HEK293 (cell line): ENCODE data around the gene NOC2L.

Source experiments
- KLF1 ChIP-seq: fragments of 450-650 bp; formaldehyde crosslinking; IDR thresholded peaks from 2 replicates; pipeline ENCODE4 v1.5.1; 2016; ENCODE audit warnings: missing biosample characterization, missing genetic modification characterization
- YY1 ChIP-seq: fragments of 450-650 bp; formaldehyde crosslinking; IDR thresholded peaks from 2 replicates; pipeline ENCODE4 v1.5.1; 2018; ENCODE audit warnings: missing biosample characterization, missing genetic modification characterization
- YY2 ChIP-seq: fragments of 450-650 bp; formaldehyde crosslinking; IDR thresholded peaks from 2 replicates; pipeline ENCODE4 v1.5.1; 2016; ENCODE audit warnings: missing biosample characterization, missing genetic modification characterization
- ZNF302 ChIP-seq: fragments of 450-650 bp; formaldehyde crosslinking; IDR thresholded peaks from 2 replicates; pipeline ENCODE4 v1.5.1; 2016; ENCODE audit warnings: missing biosample characterization, missing genetic modification characterization, low read depth
- ZNF777 ChIP-seq: fragments of 450-650 bp; formaldehyde crosslinking; IDR thresholded peaks from 2 replicates; pipeline ENCODE4 v1.5.1; 2017; ENCODE audit warnings: missing biosample characterization, missing genetic modification characterization, borderline replicate concordance

- peak; percentile 49; the same call in 1 of the 2 replicates for TF ChIP-seq KLF1 (tag by site-specific recombination)
- TF ChIP-seq ZNF302 = no peak
- TF ChIP-seq YY1 = 0 out of 2 replicates have a peak, but pooled peaks have one; percentile 19
- no peak for TF ChIP-seq ZNF777 (tag by site-specific recombination)
- TF ChIP-seq YY2 (tag by site-specific recombination) = no peak
Measured at GRCh38 chr1:923131-923990, 35.7 kb downstream of the NOC2L start, which contains the start of gene SAMD11.
